H9 (cell line): ENCODE measurements around the gene CSTPP1. TPM values are rescaled to one million over a fixed set of nuclear protein-coding genes. Genes with fewer than 3 reads are reported as not detected.
A peak's percentile ranks its signal among the peaks of the same experiment; 100 is the strongest.

Experiments
- DNase-seq: peaks from one replicate; pipeline ENCODE4 v3.0.0-alpha.2; 2017
- H2AFZ ChIP-seq: one replicate; pipeline ENCODE4 v1.6.1; 2013; ENCODE audit warnings: mild to moderate bottlenecking, low read length, control low read depth, moderate library complexity
- H2AK5ac ChIP-seq: 2 replicates; pipeline ENCODE4 v1.6.1; 2013; ENCODE audit warnings: low read length, control low read depth, mixed read lengths; ENCODE audit not compliant: insufficient read length
- H2BK120ac ChIP-seq: one replicate; pipeline ENCODE4 v1.6.1; 2013; ENCODE audit warnings: low read depth, mild to moderate bottlenecking, low read length, control low read depth, inconsistent platforms; ENCODE audit not compliant: poor library complexity, severe bottlenecking
- H2BK12ac ChIP-seq: 2 replicates; pipeline ENCODE4 v1.6.1; 2013; ENCODE audit warnings: low read length, control low read depth, mixed read lengths, low read depth; ENCODE audit not compliant: insufficient read length
- H2BK15ac ChIP-seq: 2 replicates; pipeline ENCODE4 v1.6.1; 2013; ENCODE audit warnings: low read depth, low read length, control low read depth
- H2BK20ac ChIP-seq: one replicate; pipeline ENCODE4 v1.6.1; 2013; ENCODE audit warnings: low read depth, mild to moderate bottlenecking, low read length, control low read depth, inconsistent platforms; ENCODE audit not compliant: poor library complexity, severe bottlenecking
- H2BK5ac ChIP-seq: 2 replicates; pipeline ENCODE4 v1.6.1; 2013; ENCODE audit warnings: low read length, control low read depth, mixed read lengths; ENCODE audit not compliant: insufficient read length
- H3K14ac ChIP-seq: 2 replicates; pipeline ENCODE4 v1.6.1; 2013; ENCODE audit warnings: low read length, control low read depth; ENCODE audit not compliant: insufficient read depth
- H3K18ac ChIP-seq: 2 replicates; pipeline ENCODE4 v1.6.1; 2013; ENCODE audit warnings: low read depth, mild to moderate bottlenecking, mixed read lengths, low read length, control low read depth; ENCODE audit not compliant: insufficient read length
- H3K23ac ChIP-seq: 2 replicates; pipeline ENCODE4 v1.6.1; 2013; ENCODE audit warnings: low read length, control low read depth, mixed read lengths, low read depth; ENCODE audit not compliant: insufficient read length
- H3K23me2 ChIP-seq: 2 replicates; pipeline ENCODE4 v1.6.1; 2013; ENCODE audit warnings: low read depth, mild to moderate bottlenecking, mixed read lengths, low read length, control low read depth; ENCODE audit not compliant: insufficient read length, poor library complexity, severe bottlenecking
- H3K27ac ChIP-seq: 2 replicates; pipeline ENCODE4 v1.5.1; 2013; ENCODE audit warnings: low read length, control low read depth, mixed read lengths, low read depth; ENCODE audit not compliant: insufficient read length
- H3K27me3 ChIP-seq: 2 replicates; pipeline ENCODE4 v1.6.1; 2013; ENCODE audit warnings: low read length, control low read depth, inconsistent platforms; ENCODE audit not compliant: insufficient read depth
- H3K4ac ChIP-seq: 2 replicates; pipeline ENCODE4 v1.6.1; 2013; ENCODE audit warnings: low read depth, mild to moderate bottlenecking, control low read depth, inconsistent platforms, low read length, moderate library complexity
- H3K4me1 ChIP-seq: 2 replicates; pipeline ENCODE4 v1.6.1; 2013; ENCODE audit warnings: low read length, control low read depth, inconsistent platforms; ENCODE audit not compliant: insufficient read depth
- H3K4me2 ChIP-seq: 2 replicates; pipeline ENCODE4 v1.6.1; 2013; ENCODE audit warnings: low read length, control low read depth, mixed read lengths; ENCODE audit not compliant: insufficient read length, insufficient read depth
- H3K56ac ChIP-seq: 2 replicates; pipeline ENCODE4 v1.6.1; 2013; ENCODE audit warnings: low read depth, mild to moderate bottlenecking, mixed read lengths, low read length, control low read depth; ENCODE audit not compliant: insufficient read length
- H3K79me1 ChIP-seq: 2 replicates; pipeline ENCODE4 v1.6.1; 2013; ENCODE audit warnings: low read depth, mild to moderate bottlenecking, moderate library complexity, low read length, control low read depth, inconsistent platforms; ENCODE audit not compliant: insufficient read depth, poor library complexity, severe bottlenecking
- H3K79me2 ChIP-seq: 2 replicates; pipeline ENCODE4 v1.6.1; 2013; ENCODE audit warnings: low read length, control low read depth, inconsistent platforms; ENCODE audit not compliant: insufficient read depth
- H3K9ac ChIP-seq: 2 replicates; pipeline ENCODE4 v1.6.1; 2013; ENCODE audit warnings: low read length, control low read depth, mixed read lengths; ENCODE audit not compliant: insufficient read length; ENCODE audit errors: extremely low read depth
- H3K9me3 ChIP-seq: one replicate; pipeline ENCODE4 v1.6.1; 2013; ENCODE audit warnings: low read depth, low read length, inconsistent platforms; ENCODE audit not compliant: control insufficient read depth
- H3T11ph ChIP-seq: one replicate; pipeline ENCODE4 v1.6.1; 2013; ENCODE audit warnings: mild to moderate bottlenecking, low read length, control low read depth, inconsistent platforms
- H4K20me1 ChIP-seq: one replicate; pipeline ENCODE4 v1.6.1; 2013; ENCODE audit not compliant: control insufficient read depth, insufficient read length, insufficient read depth
- H4K5ac ChIP-seq: 2 replicates; pipeline ENCODE4 v1.6.1; 2013; ENCODE audit warnings: low read depth, mild to moderate bottlenecking, mixed read lengths, low read length, control low read depth; ENCODE audit not compliant: insufficient read length
- H4K8ac ChIP-seq: replicated peaks from 2 replicates; pipeline ENCODE4 v1.6.1; 2013; ENCODE audit warnings: low read length, control low read depth, mixed read lengths, low read depth; ENCODE audit not compliant: insufficient read length
- H4K91ac ChIP-seq: 2 replicates; pipeline ENCODE4 v1.6.1; 2013; ENCODE audit warnings: low read depth, mild to moderate bottlenecking, moderate library complexity, mixed read lengths, low read length, control low read depth; ENCODE audit not compliant: insufficient read length
- H3K27ac Mint-ChIP-seq, 3 experiments: 2 replicates in 2 of 3; 3 replicates in 1 of 3; pipeline ENCODE4 v1.8.0; 2020 to 2021; ENCODE audit warnings: mixed read lengths in 3 of 3, mild to moderate bottlenecking in 1 of 3, moderate library complexity in 1 of 3
- H3K27me3 Mint-ChIP-seq: 2 replicates; pipeline ENCODE4 v1.8.0; 2021; ENCODE audit warnings: low read depth, mild to moderate bottlenecking, moderate library complexity, mixed read lengths
- H3K36me3 Mint-ChIP-seq, 3 experiments: 2 replicates in 2 of 3; 3 replicates in 1 of 3; pipeline ENCODE4 v1.8.0; 2020 to 2021; ENCODE audit warnings: low read depth in 3 of 3, mixed read lengths in 3 of 3; ENCODE audit not compliant: insufficient read depth in 1 of 3
- H3K4me1 Mint-ChIP-seq, 2 experiments: 2 replicates each; pipeline ENCODE4 v1.8.0; 2020; ENCODE audit warnings: mixed read lengths in 2 of 2
- H3K4me3 Mint-ChIP-seq, 2 experiments: 2 replicates in 1 of 2; 3 replicates in 1 of 2; pipeline ENCODE4 v1.8.0; 2020 to 2021; ENCODE audit warnings: mild to moderate bottlenecking in 2 of 2, mixed read lengths in 2 of 2, moderate library complexity in 1 of 2
- H3K9me3 Mint-ChIP-seq, 2 experiments: 2 replicates in 1 of 2; 3 replicates in 1 of 2; pipeline ENCODE4 v1.8.0; 2020; ENCODE audit warnings: mild to moderate bottlenecking in 2 of 2, mixed read lengths in 2 of 2, moderate library complexity in 1 of 2
- CTCF ChIP-seq: fragments of 200-600 bp; sonication (generic); conservative IDR thresholded peaks from 3 replicates; pipeline ENCODE4 v1.8.0; 2021; ENCODE audit warnings: antibody characterized with exemption, mild to moderate bottlenecking
- WGBS: extraction: QIAGEN DNeasy Blood & Tissue Kit; methylation state at CpG from one replicate; pipeline ENCODE4 v1.1.7; 2013; ENCODE audit warnings: missing lambda C conversion rate, low lambda C conversion rate, mixed read lengths; ENCODE audit not compliant: insufficient read length; ENCODE audit errors: extremely low coverage; 5-methylcytosine and 5-hydroxymethylcytosine counted together
- total RNA-seq: library from RNA; stranded (reverse); gene quantifications from 2 replicates; pipeline ENCODE4 v1.2.1, GENCODE V29; 2021

Gene CSTPP1
- total RNA-seq, 1 experiment from 2014 or later = 21.2 TPM

- H3K27ac ChIP-seq = no peak overlapping the region
- H3K4ac ChIP-seq = no peak overlapping the region
- H4K20me1 ChIP-seq = no peaks in the 10 kb centered on the region
- H3K23ac ChIP-seq = no peak overlapping the region
- peaks cover 4% of the 10 kb centered on the region for H3K23me2 ChIP-seq
- H4K5ac ChIP-seq = no peak overlapping the region
- H2BK20ac ChIP-seq = no peak overlapping the region
- H3K4me1 Mint-ChIP-seq = peaks cover 20 to 34% of the 10 kb centered on the region in 2 experiments
- no peak overlapping the region for H3K14ac ChIP-seq
- H3K36me3 Mint-ChIP-seq = no peaks in the 10 kb centered on the region; a peak in 1 of 7 replicates
- no peak overlapping the region for H2BK120ac ChIP-seq
- H4K91ac ChIP-seq = no peak overlapping the region
- no peaks in the 10 kb centered on the region for H3K9me3 ChIP-seq
- H2AK5ac ChIP-seq = no peak overlapping the region
- H3K4me1 ChIP-seq = no peaks in the 10 kb centered on the region
- no peaks in the 10 kb centered on the region for H3K79me1 ChIP-seq
- no peak overlapping the region for H3K4me3 Mint-ChIP-seq
- H3K9ac ChIP-seq = no peak overlapping the region
- H3K27ac Mint-ChIP-seq = peak overlapping the region in 2 of 3 experiments; percentile 3 to 45; a peak in 2 of 7 replicates
- H3K9me3 Mint-ChIP-seq = no peaks in the 10 kb centered on the region
- no peak overlapping the region for H4K8ac ChIP-seq
- no peak overlapping the region for H2BK12ac ChIP-seq
- no peaks in the 10 kb centered on the region for H3K27me3 ChIP-seq
- no peak overlapping the region for H2BK15ac ChIP-seq
- no peak for TF ChIP-seq CTCF
- H3K4me2 ChIP-seq = no peak overlapping the region
- 0 out of 2 replicates have a peak, but pooled peaks cover 2% of the 10 kb centered on the region for H3K79me2 ChIP-seq
- H3K18ac ChIP-seq = no peak overlapping the region
- no peaks in the 10 kb centered on the region for H3K27me3 Mint-ChIP-seq
- H3T11ph ChIP-seq = no peak overlapping the region
- H2BK5ac ChIP-seq = no peak overlapping the region
- no peak for DNase-seq
- H2AFZ ChIP-seq = no peak overlapping the region
- no peak overlapping the region for H3K56ac ChIP-seq
- WGBS = no CpG with 5 or more reads among the region's 1 CpG
These were observed 15.3 kb downstream of the CSTPP1 start for GRCh38 chr11:46951864-46952263.
